BJ (cell line): ENCODE data around the gene C22orf39. TPM values are rescaled to one million over a fixed set of nuclear protein-coding genes. Genes with fewer than 3 reads are reported as not detected.

Source experiments
- CTCF ChIA-PET: fragments of 350-600 bp; formaldehyde crosslinking; extraction: SDS; loops from one replicate; lab custom pipeline; 2021; ENCODE audit warnings: antibody characterized with exemption, inconsistent platforms; lab: Yijun Ruan, JAX
- POLR2A ChIA-PET: fragments of 300-600 bp; sonication (Branson Sonifier 250); formaldehyde crosslinking; extraction: SDS; loops from one replicate; lab custom pipeline; 2021; ENCODE audit warnings: antibody characterized with exemption; lab: Charles Lee
- DNase-seq: peaks from one replicate; pipeline ENCODE4 v3.0.0-alpha.2; 2011; ENCODE audit warnings: low read depth
- H3K27me3 ChIP-seq: 2 replicates; pipeline ENCODE4 v1.6.0; 2011; ENCODE audit warnings: low read length; ENCODE audit not compliant: control insufficient read depth, insufficient read depth
- H3K36me3 ChIP-seq: 2 replicates; pipeline ENCODE4 v1.5.1; 2011; ENCODE audit warnings: low read length; ENCODE audit not compliant: control insufficient read depth, insufficient read depth
- H3K4me3 ChIP-seq: 2 replicates; pipeline ENCODE4 v1.5.1; 2011; ENCODE audit warnings: low read depth, mild to moderate bottlenecking, control low read depth, low read length
- CTCF ChIP-seq: IDR thresholded peaks from 2 replicates; pipeline ENCODE4 v1.5.1; 2011; ENCODE audit warnings: low read depth, mild to moderate bottlenecking, control low read depth, inconsistent platforms, low read length, moderate library complexity; ENCODE audit not compliant: insufficient read depth
- polyA plus RNA-seq: library from polyadenylated mRNA; depleted of rRNA; stranded (reverse); fragments of >200 nt; gene quantifications from 2 replicates; pipeline ENCODE4 v1.2.3, GENCODE V29; 2011

The C22orf39 gene
- polyA plus RNA-seq, 1 experiment, result 16.3 TPM

- peaks cover 42% of the 10 kb centered on the region for H3K36me3 ChIP-seq
- no peaks in the 10 kb centered on the region for H3K27me3 ChIP-seq
- no peak for DNase-seq
- no peak for TF ChIP-seq CTCF
- no peak overlapping the region for H3K4me3 ChIP-seq
- ChIA-PET CTCF (no interaction called here), POLR2A (no interaction called here)
These were observed 22.5 kb upstream of the C22orf39 start for GRCh38 chr22:19470010-19470409.

- ChIA-PET POLR2A (no interaction called here), CTCF (no interaction called here)
- peaks cover 41% of the 10 kb centered on the region for H3K36me3 ChIP-seq
- no peak for TF ChIP-seq CTCF
- DNase-seq, result no peak
- H3K27me3 ChIP-seq, result no peaks in the 10 kb centered on the region
- no peak overlapping the region for H3K4me3 ChIP-seq
These were observed 21.9 kb upstream of the C22orf39 start for GRCh38 chr22:19469421-19469820.

- H3K4me3 ChIP-seq, result no peak overlapping the region
- ChIA-PET CTCF (interaction anchor here (0.9 to 1.2 kb wide), 3 partner anchors 9 to 262 kb away, joined by 3 read pairs; no protein-coding TSS in a partner anchor), POLR2A (interaction anchor here (0.9 kb wide), 1 partner anchor 12 kb away, joined by 4 read pairs; the partner anchor contains the start of gene CDC45)
- no peaks in the 10 kb centered on the region for H3K27me3 ChIP-seq
- DNase-seq, result no peak
- TF ChIP-seq CTCF, result no peak
- H3K36me3 ChIP-seq, result peaks cover 39% of the 10 kb centered on the region
These were observed 20.4 kb upstream of the C22orf39 start for GRCh38 chr22:19467912-19468311.

GRCh38 chr22:19466848-19467752, 19.6 kb upstream of the C22orf39 start:
- H3K36me3 ChIP-seq, result peaks cover 36% of the 10 kb centered on the region
- ChIA-PET POLR2A (no interaction called here), CTCF (interaction anchor here (0.6 to 1.0 kb wide), 3 partner anchors 17 to 1113 kb away, joined by 3 read pairs; no protein-coding TSS in a partner anchor)

More at GRCh38 chr22:19466848-19467752, 19.6 kb upstream of the C22orf39 start:
- no peak overlapping the region for H3K4me3 ChIP-seq
- no peak for DNase-seq
- no peak for TF ChIP-seq CTCF
- H3K27me3 ChIP-seq, result no peaks in the 10 kb centered on the region
